IPS-NIHi7 (cell line): ENCODE results near the gene FAM78A.

ENCODE experiments used
- DNase-seq: peaks from one replicate; pipeline ENCODE4 v3.0.0; 2012; ENCODE audit warnings: mixed read lengths; ENCODE audit errors: extremely low spot score

The FAM78A gene, protein sequence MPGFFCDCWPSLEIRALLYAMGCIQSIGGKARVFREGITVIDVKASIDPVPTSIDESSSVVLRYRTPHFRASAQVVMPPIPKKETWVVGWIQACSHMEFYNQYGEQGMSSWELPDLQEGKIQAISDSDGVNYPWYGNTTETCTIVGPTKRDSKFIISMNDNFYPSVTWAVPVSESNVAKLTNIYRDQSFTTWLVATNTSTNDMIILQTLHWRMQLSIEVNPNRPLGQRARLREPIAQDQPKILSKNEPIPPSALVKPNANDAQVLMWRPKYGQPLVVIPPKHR

DNA sequence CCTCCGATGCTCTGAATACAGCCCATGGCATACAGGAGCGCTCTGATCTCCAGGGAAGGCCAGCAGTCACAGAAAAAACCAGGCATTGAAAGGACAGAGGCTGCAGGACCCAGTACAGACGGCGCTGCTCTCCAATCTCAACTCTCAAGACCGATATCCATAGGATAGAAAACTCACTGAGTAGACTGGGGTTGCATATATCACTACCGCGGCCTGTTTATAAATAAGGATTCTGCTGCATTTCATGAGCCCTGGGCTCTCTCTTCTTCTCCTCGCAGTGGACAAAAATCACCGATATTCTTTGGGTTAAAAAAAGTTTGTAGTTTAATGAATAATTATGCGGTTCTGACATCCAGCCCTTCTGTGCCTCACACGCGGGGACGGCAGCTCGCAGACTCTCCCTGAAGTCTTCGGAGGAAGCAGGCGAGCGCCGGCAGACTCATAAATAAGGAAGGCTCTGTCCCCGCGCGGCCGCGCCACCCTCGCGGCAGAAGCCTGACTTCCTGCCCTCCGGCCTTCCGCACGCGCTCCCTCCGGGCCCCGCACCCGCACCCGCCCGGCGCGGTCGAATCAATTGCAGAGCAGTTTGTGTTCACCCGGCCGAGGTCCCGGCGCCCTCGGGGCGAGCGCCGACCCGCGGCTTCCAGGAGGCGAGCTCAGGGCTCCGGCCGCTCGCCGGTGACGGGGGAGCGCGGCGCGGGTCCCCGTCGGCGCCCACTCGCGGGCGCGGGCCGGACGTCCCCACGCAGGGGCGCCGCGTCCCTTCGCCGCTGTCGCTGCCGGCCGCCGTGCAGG, at the start of gene FAM78A:
Gene FAM78A, minus strand, starts transcription at position 417 of the 795 bp plus-strand sequence. Its CDS starts 331 bp downstream, at position 86.
- peak; percentile 51 for DNase-seq

DNA sequence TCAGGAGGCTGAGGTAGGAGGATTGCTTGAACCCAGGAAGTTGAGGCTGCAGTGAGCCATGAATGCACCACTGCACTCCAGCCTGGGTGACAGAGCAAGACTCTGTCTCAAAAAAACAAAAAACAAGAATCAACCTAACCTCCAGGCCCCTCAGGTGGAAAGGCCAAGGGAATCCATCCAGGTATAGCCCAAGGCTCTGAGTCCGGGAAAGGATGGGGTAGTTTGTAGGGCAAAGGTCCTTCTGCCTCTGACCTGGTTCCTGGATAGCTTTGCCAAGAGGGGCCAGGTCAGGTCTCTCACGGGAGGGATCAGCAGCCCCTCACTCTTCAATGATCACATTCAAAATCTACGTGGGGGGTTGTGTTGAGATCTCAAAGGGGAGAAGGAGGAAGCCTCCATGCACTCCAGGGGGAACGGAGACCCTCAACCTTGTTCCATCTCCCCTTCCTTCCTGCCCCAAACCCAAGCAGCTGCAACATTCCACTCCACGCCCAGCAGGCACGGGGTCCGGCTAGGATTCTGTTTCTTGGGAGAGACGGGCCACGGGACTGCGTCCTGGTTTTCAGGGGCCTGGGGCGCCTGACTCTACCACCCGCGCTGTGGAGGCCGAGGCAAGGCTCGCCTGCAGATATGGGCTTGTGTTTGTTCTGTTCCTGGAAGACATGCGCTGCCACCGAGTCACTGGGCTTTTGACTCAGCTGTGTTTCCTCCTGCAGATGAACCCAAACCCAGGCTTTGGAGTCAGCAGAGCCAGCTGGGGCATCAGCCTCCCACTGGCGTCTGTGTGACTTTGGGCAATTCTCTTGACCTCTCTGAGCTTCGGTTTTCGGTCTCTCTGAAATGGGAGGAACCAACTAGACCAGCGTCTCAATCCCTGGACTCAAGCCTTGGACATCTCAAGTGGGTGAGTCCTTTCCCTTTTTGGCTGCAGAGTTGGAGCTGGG, 48.7 kb upstream of the FAM78A start:
- DNase-seq = no peak

DNA sequence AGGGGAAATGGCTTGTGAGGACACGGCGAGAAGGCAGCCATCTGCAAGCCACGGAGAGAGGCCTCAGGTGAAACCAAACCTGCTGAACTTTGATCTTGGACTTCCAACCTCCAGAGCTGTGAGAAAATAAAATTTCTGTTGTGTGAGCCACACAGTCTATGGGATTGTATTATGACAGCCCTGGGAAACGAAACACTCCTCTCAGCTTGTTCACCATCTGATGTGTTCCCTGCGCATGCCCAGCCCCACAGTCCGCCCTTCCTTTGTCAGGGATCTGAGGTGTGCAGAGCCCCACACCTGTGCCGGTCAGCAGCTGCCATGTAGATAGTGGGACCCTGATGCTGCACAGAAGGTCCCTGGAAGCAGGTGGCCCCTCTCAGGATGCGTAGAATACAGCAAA, 47.3 kb upstream of the FAM78A start:
- DNase-seq = no peak

DNA sequence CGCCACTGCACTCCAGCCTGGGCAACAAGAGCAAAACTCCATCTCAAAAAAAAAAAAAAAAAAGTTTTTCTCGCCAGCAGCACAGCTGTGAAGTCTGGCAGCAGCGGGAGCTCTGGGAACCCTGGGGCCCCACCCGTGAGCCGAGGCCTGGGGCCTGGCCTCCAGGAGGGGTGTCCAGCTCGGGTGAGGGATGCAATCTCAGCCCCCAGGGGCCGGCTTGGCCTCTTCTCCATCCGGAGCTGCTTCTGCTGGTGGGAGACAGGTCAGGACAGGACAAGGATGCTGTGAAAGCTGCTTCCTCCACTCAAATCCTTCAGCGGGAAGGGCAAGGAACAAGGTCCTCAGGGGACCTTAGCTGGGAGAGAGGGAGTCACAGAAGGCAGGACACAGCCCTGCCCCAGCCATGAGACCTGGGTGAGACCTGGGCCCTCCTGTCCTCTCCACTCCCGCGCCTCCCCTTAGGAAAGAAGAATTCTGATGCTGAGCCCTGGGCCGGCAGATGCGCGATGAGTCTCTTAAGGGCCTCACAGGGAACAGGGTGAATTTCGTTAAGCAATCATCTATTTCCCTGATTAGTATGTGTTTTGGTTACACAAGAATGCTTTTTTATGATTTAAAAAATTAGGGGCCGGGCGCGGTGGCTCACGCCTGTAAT, 43.8 kb upstream of the FAM78A start:
- peak; percentile 15 for DNase-seq

DNA sequence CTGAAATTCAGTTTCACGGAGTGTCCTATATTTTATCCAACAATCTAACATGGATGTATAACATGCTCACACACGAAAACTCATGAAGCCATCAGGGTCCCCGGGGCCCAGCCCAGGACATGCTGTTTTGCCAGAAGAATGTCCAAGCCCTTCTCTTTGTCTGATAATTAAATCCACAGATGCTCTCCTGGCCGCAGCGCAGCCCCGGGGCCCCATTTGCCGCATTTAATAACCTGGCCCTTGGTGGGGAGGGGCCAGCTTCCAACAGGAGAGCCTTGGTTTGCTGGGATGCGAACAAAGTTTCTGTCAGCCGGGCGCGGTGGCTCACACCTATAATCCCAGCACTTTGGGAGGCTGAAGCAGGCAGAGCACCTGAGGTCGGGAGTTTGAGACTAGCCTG, 43.2 kb upstream of the FAM78A start:
- DNase-seq = peak; percentile 1

DNA sequence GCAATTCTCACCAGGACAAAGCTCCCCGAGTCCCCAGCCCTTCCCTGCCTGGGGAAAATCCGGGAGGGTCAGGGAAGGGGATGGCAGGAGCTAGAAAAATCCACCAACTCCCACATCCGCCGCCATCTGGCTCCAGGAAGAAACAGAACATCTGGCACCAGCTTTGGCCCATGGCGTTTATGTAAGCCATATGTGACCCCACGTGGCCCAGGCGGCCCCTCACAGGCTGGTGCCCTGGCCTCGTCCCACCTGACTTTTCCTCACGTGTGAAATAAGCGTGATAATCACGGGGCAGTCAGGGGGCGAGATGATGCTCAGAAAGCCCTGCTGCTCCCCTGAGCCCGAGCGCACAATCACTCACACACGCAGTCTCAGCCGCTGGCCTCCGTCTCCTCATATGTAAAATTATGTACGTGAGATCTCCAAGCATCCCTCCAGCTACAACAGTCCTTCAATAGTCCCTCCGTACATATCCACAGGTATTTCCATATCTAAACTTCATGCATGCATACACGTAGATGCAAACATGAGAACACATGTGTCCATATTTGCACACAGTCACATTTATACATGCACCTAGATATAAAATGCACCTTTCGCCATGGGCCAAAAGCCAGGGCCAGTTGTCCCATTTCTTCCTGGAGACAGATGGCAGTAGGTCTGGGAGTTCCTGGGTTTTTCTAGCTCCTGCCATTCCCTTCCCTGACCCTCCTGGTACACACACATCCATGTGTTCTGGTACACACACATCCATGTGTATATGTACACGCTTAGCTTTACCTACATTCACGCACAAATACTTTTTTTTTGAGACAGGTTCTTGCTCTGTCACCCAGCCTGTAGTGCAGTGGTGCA, 42.1 kb upstream of the FAM78A start:
- DNase-seq = no peak

DNA sequence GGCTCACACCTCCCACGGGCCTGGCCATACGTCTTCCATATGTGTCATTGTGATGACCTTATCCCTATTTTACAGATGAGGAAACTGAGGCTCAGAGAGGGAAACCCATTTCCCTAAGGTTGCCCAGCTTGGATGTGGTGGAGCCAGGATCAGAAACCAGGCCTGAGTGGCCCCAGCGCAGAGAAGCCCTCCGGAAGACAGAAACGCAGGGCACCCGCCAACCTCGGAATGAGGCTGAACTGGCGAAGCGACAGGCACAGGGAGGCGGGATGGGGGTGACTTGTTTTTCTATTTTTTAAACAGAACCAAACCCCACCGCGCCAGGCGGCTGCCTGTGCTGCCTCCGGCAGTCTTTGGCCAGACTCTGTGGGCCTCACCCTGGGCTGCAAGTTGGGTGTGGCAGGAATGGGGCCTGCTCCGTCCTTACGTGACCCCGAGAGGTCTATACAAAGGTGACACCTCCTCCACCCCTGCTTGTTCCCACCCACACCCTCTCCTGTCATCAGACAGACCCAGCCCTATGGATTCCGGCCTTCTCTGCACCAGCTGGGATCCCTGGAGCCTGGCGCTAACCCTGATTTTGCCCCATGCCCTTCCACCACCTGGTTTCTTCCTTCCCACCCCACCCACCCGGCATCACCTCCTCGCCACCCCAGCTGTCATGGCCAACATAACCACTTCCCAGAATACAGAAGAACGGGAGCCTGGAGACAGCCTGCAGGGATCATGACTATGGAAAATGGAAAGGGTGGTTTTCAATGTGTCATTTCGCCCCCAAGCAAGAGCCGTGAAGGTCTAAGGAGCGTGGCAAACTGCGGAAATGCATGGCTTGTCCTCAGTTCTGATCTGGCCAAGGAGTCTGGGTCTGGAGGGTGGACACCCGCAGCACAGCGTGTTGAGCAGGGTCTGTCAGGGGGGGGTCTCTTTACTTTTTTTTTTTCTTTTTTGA, 36.8 kb upstream of the FAM78A start:
- no peak for DNase-seq

DNA sequence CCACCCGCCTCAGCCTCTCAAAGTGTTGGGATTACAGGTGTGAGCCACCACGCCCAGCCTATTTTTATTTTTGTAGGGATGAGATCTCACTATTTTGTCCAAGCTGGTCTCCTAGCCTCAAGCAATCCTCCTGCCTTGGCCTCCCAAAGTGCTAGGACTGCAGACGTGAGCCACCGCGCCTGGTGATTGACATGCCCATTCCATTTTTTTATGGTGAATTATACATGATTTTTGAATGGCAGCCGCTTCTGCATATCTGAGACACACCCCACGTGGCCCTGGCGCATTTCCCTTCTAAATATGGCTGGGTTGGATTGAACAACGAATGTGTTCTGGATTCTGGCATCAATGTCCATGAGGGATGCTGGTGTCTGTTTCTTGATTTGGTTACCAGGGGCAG, 35.9 kb upstream of the FAM78A start:
- DNase-seq = no peak

DNA sequence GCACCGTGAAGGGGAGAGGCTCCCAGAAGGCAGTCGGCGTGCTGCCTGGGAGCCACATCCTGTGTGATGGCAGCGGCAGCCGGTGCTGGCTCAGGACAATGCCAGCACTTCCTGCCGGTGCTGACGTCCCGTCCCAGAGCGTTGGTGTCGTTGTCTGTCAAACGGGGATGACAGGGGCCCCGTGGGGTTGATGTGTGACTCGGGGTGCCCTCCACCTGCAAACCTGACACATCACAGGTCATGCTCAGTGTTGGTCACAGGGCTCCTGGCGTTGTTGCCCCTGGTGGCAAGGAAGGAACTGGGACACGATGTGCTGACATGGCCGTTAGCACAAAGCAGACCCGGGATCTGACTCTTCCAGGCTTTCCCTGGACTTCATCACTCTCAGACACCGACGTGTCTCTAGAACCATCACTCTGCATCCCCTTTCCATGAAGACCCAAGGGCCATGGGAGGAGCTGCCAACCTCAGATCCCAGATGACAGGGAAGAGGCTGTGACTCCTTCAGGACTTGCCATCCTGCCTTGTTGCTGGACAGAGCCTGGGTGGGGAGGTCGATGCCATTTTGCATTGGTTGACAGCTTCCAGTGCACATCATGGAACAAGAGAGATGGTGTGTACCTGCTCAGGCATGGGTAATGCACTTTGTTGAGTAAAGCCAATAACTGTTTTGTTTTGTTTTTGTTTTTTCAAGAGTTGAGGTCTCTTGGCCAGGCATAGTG, 34.7 kb upstream of the FAM78A start:
- no peak for DNase-seq

DNA sequence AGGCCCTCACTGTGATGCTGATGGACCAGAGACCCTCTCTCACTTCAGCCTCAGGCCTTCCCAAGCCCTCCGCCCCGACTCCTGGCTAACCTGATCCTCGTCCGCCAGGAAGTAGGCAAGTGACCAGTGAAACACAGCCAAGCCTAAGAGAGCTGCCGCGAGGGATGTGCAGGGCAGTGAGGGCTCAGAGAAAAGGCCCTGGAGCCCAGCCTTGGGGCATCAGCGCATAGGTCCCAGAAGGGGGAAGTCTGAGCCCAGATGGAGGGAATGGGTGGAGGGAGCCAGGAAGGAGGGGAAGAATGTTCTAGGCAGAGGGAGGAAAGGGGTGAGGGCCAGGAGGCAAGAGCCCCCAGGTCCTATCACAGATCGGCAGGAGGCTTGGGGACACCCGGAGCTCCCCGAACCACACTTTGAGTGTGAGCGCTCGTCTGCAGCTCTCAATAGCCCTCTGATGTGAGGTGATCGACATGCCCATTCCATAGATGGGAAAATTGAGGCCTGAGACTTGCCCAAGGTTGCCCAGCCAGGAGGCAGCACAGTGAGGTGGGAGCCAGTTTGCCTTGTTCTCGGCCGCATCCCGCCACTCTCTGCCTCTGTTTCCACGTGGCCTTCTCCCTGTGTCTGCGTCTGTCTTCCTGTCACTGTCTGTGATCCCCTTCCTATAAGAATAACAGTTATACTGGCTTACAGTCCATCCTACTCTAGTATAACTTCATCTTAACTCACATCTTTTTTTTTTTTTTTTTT, 33.4 kb upstream of the FAM78A start:
- DNase-seq = no peak

DNA sequence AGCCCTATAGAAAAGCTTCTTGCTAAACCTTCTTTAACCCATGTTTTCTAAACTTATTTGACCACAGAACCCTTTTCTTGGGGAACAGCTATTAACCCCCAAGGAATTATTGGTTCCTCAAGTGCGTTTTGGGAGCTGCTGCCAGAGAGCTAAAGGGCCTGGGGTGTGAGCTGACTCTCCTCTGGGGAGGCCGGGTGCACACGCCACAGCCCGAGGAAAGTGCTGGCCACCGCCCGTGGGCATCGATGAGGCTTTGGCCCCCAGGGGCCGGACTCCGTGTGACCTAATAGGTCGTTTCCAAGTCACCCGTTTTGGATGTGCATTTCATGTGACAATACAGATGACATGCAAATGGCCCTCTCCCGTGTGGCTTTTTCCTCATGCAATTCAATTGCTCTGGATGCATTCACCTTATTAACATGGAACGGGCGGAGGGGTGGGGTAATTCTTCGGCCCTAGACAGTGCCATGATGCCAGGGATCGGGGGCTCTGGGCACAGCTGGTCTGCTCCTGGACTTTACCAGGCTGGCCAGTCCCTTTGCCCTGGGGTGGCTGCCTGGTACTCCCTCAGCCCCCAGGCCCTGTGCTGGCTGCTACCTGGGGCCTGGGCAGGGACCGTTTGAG, 32.7 kb upstream of the FAM78A start:
- no peak for DNase-seq

DNA sequence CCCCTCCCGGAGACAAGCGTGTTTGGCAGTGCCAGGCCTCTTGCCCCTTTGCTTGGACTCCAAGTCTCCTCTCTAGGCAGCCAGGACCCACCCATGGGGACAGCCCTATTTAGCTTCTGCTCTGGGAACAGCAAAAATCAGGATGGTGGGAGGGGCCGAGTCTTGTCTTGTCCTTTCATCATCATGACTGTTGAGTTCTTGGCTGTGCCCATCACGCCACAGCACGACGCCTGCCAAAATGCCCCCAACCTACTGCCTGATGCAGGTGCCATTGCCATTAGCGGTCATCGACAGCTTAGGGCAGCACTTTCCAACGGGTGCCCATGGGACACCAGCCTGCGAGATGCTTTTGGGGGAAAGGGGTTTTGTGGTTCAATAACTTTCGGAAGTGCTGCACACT, 32.1 kb upstream of the FAM78A start:
- DNase-seq = no peak

DNA sequence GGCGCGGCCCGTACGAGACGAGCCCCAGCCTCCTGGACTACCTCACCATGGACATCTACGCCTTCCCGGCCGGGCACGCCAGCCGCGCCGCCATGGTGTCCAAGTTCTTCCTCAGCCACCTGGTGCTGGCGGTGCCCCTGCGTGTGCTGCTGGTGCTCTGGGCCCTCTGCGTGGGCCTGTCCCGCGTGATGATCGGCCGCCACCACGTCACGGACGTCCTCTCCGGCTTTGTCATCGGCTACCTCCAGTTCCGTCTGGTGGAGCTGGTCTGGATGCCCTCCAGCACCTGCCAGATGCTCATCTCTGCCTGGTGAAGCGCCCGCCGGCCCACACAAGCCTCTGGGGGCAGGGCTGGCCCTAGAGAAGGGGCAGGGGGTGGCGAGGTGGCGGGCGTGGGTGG, 31.7 kb upstream of the FAM78A start:
- no peak for DNase-seq

DNA sequence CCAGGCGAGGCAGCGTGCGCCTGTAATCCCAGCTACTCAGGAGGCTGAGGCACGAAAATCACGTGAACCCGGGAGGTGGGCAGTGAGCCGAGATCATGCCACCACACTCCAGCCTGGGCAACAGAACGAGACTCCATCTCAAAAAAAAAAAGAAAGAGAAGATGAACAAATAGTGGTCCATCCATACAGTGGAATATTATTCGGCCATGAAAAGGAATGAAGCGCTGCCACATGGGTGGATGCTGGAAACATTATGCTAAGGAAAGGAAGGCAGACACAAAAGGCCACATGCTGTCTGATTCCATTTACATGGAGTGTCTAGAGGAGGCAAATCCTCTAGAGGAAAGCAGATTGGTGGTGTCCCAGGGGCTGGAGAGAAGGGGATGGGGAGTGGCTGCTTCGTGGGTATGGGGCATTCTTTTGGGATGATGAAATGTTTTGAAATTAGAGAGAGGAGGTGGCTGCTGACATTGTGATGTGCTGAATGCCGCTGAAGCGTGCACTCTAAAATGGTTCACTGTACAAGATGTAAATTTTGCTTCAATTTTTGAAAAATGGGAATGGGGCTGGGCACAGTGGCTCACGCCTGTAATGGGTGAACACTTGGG, 30.2 kb upstream of the FAM78A start:
- no peak for DNase-seq

DNA sequence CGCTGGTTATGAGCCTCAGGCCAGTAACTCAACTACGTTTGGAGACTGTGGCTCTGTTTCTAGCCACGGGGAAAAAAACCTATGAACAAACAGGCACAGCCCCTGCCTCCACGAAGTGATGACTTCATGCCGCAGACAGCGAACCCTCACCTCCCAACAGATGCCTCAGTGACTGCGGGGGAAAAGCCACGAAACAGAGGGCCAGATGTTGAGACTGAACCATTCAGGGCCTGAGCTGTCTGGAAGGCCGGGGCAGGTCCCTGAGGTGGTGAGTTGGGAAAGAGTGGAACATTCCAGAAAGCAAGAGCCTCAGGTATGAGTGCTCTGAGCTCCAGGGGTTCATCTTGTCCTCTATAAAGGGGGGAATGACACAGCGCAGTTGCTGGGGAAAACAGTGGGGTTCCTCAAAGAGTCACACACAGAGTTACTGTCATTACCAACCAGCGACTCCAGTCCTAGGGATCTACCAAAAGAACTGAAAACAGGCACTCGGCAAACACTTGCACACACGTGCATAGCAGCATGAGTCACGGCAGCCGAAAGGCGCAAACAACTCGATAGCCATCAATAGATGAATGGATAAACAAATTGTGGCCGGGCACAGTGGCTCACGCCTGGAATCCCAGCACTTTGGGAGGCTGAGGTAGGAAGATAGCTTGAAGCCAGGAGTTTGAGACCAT, 28.5 kb upstream of the FAM78A start:
- DNase-seq = no peak
